HEK293 (cell line): Measurements from ENCODE around the gene SLC38A6.

Source experiments
- CTCF ChIA-PET: fragments of 350-600 bp; formaldehyde crosslinking; extraction: SDS; loops from one replicate; lab custom pipeline; 2021; ENCODE audit warnings: antibody characterized with exemption; lab: Yijun Ruan, JAX
- POLR2A ChIA-PET: fragments of 300-600 bp; formaldehyde crosslinking; extraction: SDS; loops from one replicate; lab custom pipeline; 2020; ENCODE audit warnings: antibody characterized with exemption, inconsistent platforms; lab: Yijun Ruan, JAX
- H3K27ac ChIP-seq: fragments of 200-500 bp; sonication (Bioruptor generic); 2 replicates; pipeline ENCODE4 v1.5.1; 2014; ENCODE audit warnings: low read depth, low read length, control low read depth, inconsistent platforms; ENCODE audit errors: extremely low read depth
- H3K36me3 ChIP-seq, 2 experiments: fragments of 200-500 bp in 1 of 2; sonication (Bioruptor generic) in 1 of 2; 1 replicate in 1 of 2; 2 replicates in 1 of 2; pipeline ENCODE4 v1.5.1; 2014 to 2017; ENCODE audit warnings: inconsistent platforms in 2 of 2, low read length in 2 of 2; ENCODE audit not compliant: control insufficient read depth in 2 of 2, insufficient read depth in 1 of 2
- H3K4me1 ChIP-seq: fragments of 200-500 bp; sonication (Bioruptor generic); 2 replicates; pipeline ENCODE4 v1.5.1; 2014; ENCODE audit warnings: mild to moderate bottlenecking, low read length, inconsistent platforms; ENCODE audit not compliant: control insufficient read depth, insufficient read depth
- H3K4me3 ChIP-seq: 2 replicates; pipeline ENCODE4 v1.5.1; 2011; ENCODE audit warnings: low read depth, mild to moderate bottlenecking, control low read depth, low read length, moderate library complexity
- H3K9me3 ChIP-seq: fragments of 200-500 bp; sonication (Bioruptor generic); 2 replicates; pipeline ENCODE4 v1.5.1; 2014; ENCODE audit warnings: low read depth, low read length, inconsistent platforms; ENCODE audit not compliant: control insufficient read depth, insufficient read depth
- KLF7 ChIP-seq: fragments of 450-650 bp; formaldehyde crosslinking; IDR thresholded peaks from 2 replicates; pipeline ENCODE4 v1.5.1; 2016; ENCODE audit warnings: missing biosample characterization, missing genetic modification characterization, borderline replicate concordance
- SCRT2 ChIP-seq: fragments of 450-650 bp; formaldehyde crosslinking; IDR thresholded peaks from 2 replicates; pipeline ENCODE4 v1.5.1; 2016; ENCODE audit warnings: missing biosample characterization, missing genetic modification characterization
- SP7 ChIP-seq: fragments of 450-650 bp; formaldehyde crosslinking; IDR thresholded peaks from 2 replicates; pipeline ENCODE4 v1.5.1; 2016; ENCODE audit warnings: missing biosample characterization, missing genetic modification characterization
- ZFP41 ChIP-seq: fragments of 450-650 bp; formaldehyde crosslinking; IDR thresholded peaks from 2 replicates; pipeline ENCODE4 v1.5.1; 2016; ENCODE audit warnings: missing biosample characterization, missing genetic modification characterization, borderline replicate concordance
- ZNF530 ChIP-seq: fragments of 450-650 bp; formaldehyde crosslinking; IDR thresholded peaks from 2 replicates; pipeline ENCODE4 v1.5.1; 2016; ENCODE audit warnings: low read depth, missing biosample characterization, missing genetic modification characterization
- ZNF548 ChIP-seq: fragments of 450-650 bp; formaldehyde crosslinking; IDR thresholded peaks from 2 replicates; pipeline ENCODE4 v1.5.1; 2016; ENCODE audit warnings: missing biosample characterization, missing genetic modification characterization
- ZNF610 ChIP-seq: fragments of 450-650 bp; formaldehyde crosslinking; IDR thresholded peaks from 2 replicates; pipeline ENCODE4 v1.5.1; 2016; ENCODE audit warnings: missing biosample characterization, missing genetic modification characterization, borderline replicate concordance
- ZNF658 ChIP-seq: fragments of 450-650 bp; formaldehyde crosslinking; IDR thresholded peaks from 2 replicates; pipeline ENCODE4; 2016; ENCODE audit warnings: missing biosample characterization, missing genetic modification characterization
- ZNF677 ChIP-seq: fragments of 450-650 bp; IDR thresholded peaks from 2 replicates; pipeline ENCODE4 v1.5.0; 2018; ENCODE audit warnings: missing biosample characterization, mild to moderate bottlenecking, missing genetic modification characterization, moderate library complexity
- ZNF747 ChIP-seq: fragments of 450-650 bp; formaldehyde crosslinking; IDR thresholded peaks from 2 replicates; pipeline ENCODE4 v1.5.1; 2016; ENCODE audit warnings: missing biosample characterization, missing genetic modification characterization
- ZNF843 ChIP-seq: fragments of 450-650 bp; formaldehyde crosslinking; IDR thresholded peaks from 2 replicates; pipeline ENCODE4 v1.5.1; 2016; ENCODE audit warnings: missing biosample characterization, missing genetic modification characterization
- ZSCAN16 ChIP-seq: fragments of 450-650 bp; formaldehyde crosslinking; IDR thresholded peaks from 2 replicates; pipeline ENCODE4 v1.5.1; 2016; ENCODE audit warnings: missing biosample characterization, missing genetic modification characterization
- TF ChIP-seq, protein P1 (sequence below): fragments of 450-650 bp; formaldehyde crosslinking; IDR thresholded peaks from 2 replicates; pipeline ENCODE4 v1.5.1; 2016; ENCODE audit warnings: missing biosample characterization, missing genetic modification characterization
- TF ChIP-seq, protein P2 (sequence below): fragments of 450-650 bp; formaldehyde crosslinking; IDR thresholded peaks from 2 replicates; pipeline ENCODE4 v1.5.1; 2016; ENCODE audit warnings: missing biosample characterization, missing genetic modification characterization
- TF ChIP-seq, protein P3 (sequence below): fragments of 450-650 bp; formaldehyde crosslinking; IDR thresholded peaks from 2 replicates; pipeline ENCODE4 v1.5.1; 2016; ENCODE audit warnings: missing biosample characterization, missing genetic modification characterization
- TF ChIP-seq, protein P4 (sequence below): fragments of 450-650 bp; formaldehyde crosslinking; conservative IDR thresholded peaks from 2 replicates; pipeline ENCODE4 v1.5.1; 2016; ENCODE audit warnings: low read depth, missing biosample characterization, missing genetic modification characterization

The SLC38A6 gene

DNA sequence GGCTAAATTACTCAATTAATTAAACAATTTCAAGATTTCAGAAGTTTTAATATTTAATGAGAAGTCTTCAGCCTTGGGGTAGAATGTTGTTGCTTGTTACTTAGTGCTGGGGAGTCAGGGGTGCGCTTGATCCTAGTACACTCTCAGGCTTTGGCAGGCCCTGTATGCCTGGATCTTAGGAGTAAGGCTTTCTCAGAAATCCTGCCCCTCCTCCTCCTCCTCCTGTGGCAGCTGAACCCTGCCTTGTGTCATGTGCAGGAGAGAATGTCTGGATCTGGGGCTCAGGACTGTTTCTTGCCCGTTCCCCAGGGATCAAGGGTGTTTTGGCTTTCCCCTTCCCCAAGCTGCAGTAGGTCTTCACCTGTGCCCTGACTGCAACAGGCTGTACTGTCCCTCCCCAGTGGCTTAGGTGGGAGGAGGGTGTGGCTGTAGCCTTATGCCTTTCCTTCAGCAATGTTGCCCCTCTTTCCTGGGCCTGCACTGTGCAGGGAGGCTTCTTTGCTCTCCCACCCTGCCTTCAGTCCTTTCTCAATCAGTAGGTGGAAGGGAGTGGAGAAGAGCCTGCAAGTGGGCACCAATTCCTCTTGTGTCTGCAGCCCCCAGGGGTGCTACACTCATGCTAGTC, 108.2 kb downstream of the SLC38A6 start:
- no peaks in the 10 kb centered on the region; the same call in 1 of the 2 replicates for H3K9me3 ChIP-seq
- POLR2A ChIA-PET, result no interaction called here
- no peaks in the 10 kb centered on the region for H3K36me3 ChIP-seq
- TF ChIP-seq ZNF548 (tag by site-specific recombination), result no peak
- no peak for TF ChIP-seq ZNF530 (tag by site-specific recombination)
- TF ChIP-seq SCRT2 (tag by site-specific recombination), result 0 out of 2 replicates have a peak, but pooled peaks have one; percentile 12
- H3K4me1 ChIP-seq, result no peaks in the 10 kb centered on the region
- CTCF ChIA-PET, result interaction anchor here (0.5 to 1.0 kb wide), 3 partner anchors 11 to 464 kb away, joined by 3 to 4 read pairs (median 4); no protein-coding TSS in a partner anchor
- H3K4me3 ChIP-seq, result no peak overlapping the region
- H3K27ac ChIP-seq, result no peak overlapping the region

DNA sequence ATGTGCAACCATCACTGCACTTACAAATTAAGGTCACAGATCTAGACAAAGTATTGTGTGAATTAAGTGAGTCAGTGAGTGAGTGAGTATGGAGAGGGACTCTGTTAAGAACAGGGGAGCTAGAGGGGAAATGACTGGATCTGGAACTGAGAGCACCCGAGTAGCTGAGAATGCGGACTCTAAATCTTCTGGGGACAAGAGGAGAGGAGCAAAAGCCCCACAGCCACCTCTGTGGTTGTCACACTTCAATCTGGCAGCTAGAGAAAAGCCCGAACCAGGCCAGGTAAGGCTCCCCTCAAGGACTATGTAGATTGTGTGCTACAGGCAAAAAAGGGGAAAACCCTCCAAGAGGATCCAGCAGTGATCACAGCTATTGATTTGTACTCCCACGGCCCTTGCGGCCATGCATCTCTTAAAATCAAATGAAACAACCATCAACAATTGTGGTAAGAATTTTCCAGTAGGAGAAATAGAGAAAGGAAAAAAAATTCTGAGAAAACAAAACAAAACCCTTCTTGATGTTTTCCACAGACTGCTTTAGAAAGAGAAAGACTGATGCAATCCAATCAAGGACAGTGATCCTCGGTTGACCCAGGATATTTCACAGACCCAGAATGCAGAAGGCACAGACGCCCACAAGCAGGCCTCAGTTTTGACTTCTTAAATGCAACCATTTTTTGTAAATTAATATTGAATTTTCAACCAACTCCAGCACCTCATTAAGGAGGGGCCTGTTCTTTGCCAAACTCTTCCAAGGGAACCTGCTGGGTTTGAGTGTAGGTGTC, 109.6 kb downstream of the SLC38A6 start:
- Histone ChIP-seq H3K4me3 (no peak overlapping the region), H3K27ac (no peak overlapping the region), H3K9me3 (no peaks in the 10 kb centered on the region), H3K4me1 (no peaks in the 10 kb centered on the region), H3K36me3 (no peaks in the 10 kb centered on the region)
- ChIA-PET CTCF (interaction anchor here (0.6 kb wide), 1 partner anchor 962 kb away, joined by 3 read pairs; no protein-coding TSS in a partner anchor), POLR2A (no interaction called here)
- TF ChIP-seq, protein P1, sequence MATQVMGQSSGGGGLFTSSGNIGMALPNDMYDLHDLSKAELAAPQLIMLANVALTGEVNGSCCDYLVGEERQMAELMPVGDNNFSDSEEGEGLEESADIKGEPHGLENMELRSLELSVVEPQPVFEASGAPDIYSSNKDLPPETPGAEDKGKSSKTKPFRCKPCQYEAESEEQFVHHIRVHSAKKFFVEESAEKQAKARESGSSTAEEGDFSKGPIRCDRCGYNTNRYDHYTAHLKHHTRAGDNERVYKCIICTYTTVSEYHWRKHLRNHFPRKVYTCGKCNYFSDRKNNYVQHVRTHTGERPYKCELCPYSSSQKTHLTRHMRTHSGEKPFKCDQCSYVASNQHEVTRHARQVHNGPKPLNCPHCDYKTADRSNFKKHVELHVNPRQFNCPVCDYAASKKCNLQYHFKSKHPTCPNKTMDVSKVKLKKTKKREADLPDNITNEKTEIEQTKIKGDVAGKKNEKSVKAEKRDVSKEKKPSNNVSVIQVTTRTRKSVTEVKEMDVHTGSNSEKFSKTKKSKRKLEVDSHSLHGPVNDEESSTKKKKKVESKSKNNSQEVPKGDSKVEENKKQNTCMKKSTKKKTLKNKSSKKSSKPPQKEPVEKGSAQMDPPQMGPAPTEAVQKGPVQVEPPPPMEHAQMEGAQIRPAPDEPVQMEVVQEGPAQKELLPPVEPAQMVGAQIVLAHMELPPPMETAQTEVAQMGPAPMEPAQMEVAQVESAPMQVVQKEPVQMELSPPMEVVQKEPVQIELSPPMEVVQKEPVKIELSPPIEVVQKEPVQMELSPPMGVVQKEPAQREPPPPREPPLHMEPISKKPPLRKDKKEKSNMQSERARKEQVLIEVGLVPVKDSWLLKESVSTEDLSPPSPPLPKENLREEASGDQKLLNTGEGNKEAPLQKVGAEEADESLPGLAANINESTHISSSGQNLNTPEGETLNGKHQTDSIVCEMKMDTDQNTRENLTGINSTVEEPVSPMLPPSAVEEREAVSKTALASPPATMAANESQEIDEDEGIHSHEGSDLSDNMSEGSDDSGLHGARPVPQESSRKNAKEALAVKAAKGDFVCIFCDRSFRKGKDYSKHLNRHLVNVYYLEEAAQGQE (tag by site-specific recombination), result no peak
- TF ChIP-seq ZNF677 (tag by site-specific recombination), result peak; percentile 74

DNA sequence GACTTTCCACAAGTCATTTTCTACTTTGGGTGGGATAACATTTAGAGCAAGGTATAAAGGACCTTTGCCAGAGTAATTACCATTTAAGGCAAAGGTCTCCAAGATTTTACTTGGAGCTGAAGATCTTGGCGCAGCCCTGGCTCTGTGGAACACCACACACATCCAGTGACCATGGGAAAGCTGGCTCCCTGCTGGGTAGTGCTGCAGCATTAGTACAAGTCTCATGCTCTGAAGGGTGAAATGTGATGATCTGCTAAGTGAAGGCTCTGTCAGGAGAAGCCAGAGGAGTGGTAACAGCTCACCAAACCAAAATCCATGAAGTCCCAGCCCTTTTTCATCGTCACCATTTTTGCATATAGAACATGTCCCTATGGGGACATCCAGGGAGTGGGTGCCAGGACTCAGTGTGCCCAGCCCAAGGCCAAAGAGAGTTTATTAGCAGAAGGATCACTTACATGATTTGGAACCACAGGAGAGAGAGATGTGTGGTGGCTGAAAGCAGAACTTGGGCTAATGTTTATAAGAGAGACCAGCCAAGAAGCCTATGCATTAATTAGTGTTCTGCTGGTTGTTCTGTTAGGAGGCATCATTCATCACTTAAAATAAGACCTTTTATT, 110.7 kb downstream of the SLC38A6 start:
- H3K4me3 ChIP-seq, result no peak overlapping the region
- H3K4me1 ChIP-seq, result no peaks in the 10 kb centered on the region
- H3K27ac ChIP-seq, result no peak overlapping the region
- CTCF ChIA-PET, result no interaction called here
- H3K36me3 ChIP-seq, result no peaks in the 10 kb centered on the region
- POLR2A ChIA-PET, result no interaction called here
- no peaks in the 10 kb centered on the region for H3K9me3 ChIP-seq
- TF ChIP-seq ZFP41 (tag by site-specific recombination) (no peak), ZNF747 (tag by site-specific recombination) (no peak), ZNF658 (tag by site-specific recombination) (no peak), ZNF610 (tag by site-specific recombination) (no peak), KLF7 (no peak), SP7 (no peak), ZNF843 (no peak), ZSCAN16 (tag by site-specific recombination) (no peak)
- TF ChIP-seq, protein P2, sequence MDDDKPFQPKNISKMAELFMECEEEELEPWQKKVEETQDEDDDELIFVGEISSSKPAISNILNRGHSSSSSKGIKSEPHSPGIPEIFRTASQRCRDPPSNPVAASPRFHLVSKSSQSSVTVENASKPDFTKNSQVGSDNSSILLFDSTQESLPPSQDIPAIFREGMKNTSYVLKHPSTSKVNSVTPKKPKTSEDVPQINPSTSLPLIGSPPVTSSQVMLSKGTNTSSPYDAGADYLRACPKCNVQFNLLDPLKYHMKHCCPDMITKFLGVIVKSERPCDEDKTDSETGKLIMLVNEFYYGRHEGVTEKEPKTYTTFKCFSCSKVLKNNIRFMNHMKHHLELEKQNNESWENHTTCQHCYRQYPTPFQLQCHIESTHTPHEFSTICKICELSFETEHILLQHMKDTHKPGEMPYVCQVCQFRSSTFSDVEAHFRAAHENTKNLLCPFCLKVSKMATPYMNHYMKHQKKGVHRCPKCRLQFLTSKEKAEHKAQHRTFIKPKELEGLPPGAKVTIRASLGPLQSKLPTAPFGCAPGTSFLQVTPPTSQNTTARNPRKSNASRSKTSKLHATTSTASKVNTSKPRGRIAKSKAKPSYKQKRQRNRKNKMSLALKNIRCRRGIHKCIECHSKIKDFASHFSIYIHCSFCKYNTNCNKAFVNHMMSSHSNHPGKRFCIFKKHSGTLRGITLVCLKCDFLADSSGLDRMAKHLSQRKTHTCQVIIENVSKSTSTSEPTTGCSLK, result no peak
- TF ChIP-seq, protein P3, sequence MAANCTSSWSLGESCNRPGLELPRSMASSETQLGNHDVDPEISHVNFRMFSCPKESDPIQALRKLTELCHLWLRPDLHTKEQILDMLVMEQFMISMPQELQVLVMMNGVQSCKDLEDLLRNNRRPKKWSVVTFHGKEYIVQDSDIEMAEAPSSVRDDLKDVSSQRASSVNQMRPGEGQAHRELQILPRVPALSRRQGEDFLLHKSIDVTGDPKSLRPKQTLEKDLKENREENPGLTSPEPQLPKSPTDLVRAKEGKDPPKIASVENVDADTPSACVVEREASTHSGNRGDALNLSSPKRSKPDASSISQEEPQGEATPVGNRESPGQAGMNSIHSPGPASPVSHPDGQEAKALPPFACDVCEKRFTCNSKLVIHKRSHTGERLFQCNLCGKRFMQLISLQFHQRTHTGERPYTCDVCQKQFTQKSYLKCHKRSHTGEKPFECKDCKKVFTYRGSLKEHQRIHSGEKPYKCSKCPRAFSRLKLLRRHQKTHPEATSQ (tag by site-specific recombination), result no peak
- TF ChIP-seq, protein P4, sequence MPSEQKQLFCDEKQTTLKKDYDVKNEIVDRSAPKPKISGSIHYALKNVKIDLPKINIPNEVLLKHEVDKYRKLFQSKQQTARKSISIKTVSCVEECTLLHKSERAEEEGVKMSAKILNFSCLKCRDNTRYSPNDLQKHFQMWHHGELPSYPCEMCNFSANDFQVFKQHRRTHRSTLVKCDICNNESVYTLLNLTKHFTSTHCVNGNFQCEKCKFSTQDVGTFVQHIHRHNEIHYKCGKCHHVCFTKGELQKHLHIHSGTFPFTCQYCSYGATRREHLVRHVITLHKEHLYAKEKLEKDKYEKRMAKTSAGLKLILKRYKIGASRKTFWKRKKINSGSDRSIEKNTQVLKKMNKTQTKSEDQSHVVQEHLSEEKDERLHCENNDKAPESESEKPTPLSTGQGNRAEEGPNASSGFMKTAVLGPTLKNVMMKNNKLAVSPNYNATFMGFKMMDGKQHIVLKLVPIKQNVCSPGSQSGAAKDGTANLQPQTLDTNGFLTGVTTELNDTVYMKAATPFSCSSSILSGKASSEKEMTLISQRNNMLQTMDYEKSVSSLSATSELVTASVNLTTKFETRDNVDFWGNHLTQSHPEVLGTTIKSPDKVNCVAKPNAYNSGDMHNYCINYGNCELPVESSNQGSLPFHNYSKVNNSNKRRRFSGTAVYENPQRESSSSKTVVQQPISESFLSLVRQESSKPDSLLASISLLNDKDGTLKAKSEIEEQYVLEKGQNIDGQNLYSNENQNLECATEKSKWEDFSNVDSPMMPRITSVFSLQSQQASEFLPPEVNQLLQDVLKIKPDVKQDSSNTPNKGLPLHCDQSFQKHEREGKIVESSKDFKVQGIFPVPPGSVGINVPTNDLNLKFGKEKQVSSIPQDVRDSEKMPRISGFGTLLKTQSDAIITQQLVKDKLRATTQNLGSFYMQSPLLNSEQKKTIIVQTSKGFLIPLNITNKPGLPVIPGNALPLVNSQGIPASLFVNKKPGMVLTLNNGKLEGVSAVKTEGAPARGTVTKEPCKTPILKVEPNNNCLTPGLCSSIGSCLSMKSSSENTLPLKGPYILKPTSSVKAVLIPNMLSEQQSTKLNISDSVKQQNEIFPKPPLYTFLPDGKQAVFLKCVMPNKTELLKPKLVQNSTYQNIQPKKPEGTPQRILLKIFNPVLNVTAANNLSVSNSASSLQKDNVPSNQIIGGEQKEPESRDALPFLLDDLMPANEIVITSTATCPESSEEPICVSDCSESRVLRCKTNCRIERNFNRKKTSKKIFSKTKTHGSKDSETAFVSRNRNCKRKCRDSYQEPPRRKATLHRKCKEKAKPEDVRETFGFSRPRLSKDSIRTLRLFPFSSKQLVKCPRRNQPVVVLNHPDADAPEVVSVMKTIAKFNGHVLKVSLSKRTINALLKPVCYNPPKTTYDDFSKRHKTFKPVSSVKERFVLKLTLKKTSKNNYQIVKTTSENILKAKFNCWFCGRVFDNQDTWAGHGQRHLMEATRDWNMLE (tag by site-specific recombination), result no peak
